GDM1 (cell line): Measurements from ENCODE around the gene DOCK9.

Experiments
- DNase-seq: peaks from one replicate; lab custom pipeline; 2025; lab: John Stamatoyannopoulos, UW

The DOCK9 gene

GRCh38 chr13:98997738-98998641, 20.1 kb upstream of the DOCK9 start:
- no peak for DNase-seq

- no peak for DNase-seq
Measured at GRCh38 chr13:98997011-98997730, 19.3 kb upstream of the DOCK9 start.

GRCh38 chr13:98996046-98996445, 18.2 kb upstream of the DOCK9 start:
- no peak for DNase-seq

GRCh38 chr13:98994896-98995295, 17.0 kb upstream of the DOCK9 start:
- no peak for DNase-seq

GRCh38 chr13:98994080-98994479, 16.2 kb upstream of the DOCK9 start:
- DNase-seq = no peak

- no peak for DNase-seq
Measured at GRCh38 chr13:98992355-98992754, 14.5 kb upstream of the DOCK9 start.

- DNase-seq = no peak
Measured at GRCh38 chr13:98990701-98991100, 12.8 kb upstream of the DOCK9 start.

- DNase-seq = no peak
Measured at GRCh38 chr13:98989469-98990235, 11.8 kb upstream of the DOCK9 start.

- DNase-seq = no peak
Measured at GRCh38 chr13:98988780-98989179, 10.9 kb upstream of the DOCK9 start.

- DNase-seq = no peak
Measured at GRCh38 chr13:98988277-98988676, 10.4 kb upstream of the DOCK9 start.

- no peak for DNase-seq
Measured at GRCh38 chr13:98987275-98987674, 9.4 kb upstream of the DOCK9 start.

GRCh38 chr13:98986226-98986846, 8.5 kb upstream of the DOCK9 start:
- DNase-seq = no peak

GRCh38 chr13:98985591-98985990, 7.7 kb upstream of the DOCK9 start:
- no peak for DNase-seq

- no peak for DNase-seq
Measured at GRCh38 chr13:98984983-98985382, 7.1 kb upstream of the DOCK9 start.

- no peak for DNase-seq
Measured at GRCh38 chr13:98984118-98984517, 6.3 kb upstream of the DOCK9 start.

- DNase-seq = no peak
Measured at GRCh38 chr13:98983182-98983581, 5.3 kb upstream of the DOCK9 start.

- no peak for DNase-seq
Measured at GRCh38 chr13:98981369-98982080, 3.7 kb upstream of the DOCK9 start.

GRCh38 chr13:98979012-98979660, 1.3 kb upstream of the DOCK9 start:
- no peak for DNase-seq

GRCh38 chr13:98978280-98978679, 416 bp upstream of the DOCK9 start:
- no peak for DNase-seq

- DNase-seq = no peak
Measured at GRCh38 chr13:98976941-98977340, 923 bp downstream of the DOCK9 start.

GRCh38 chr13:98976338-98976737, 1.5 kb downstream of the DOCK9 start:
- no peak for DNase-seq
